ENCODE measurements around the gene MED26. TPM values are rescaled to one million over a fixed set of nuclear protein-coding genes. Genes with fewer than 3 reads are reported as not detected.
"Not testable (repeated sequence)": the region's sequence is repeated elsewhere in the genome, so short reads cannot be mapped to it uniquely, and the experiment has no call there.

The MED26 gene
- total RNA-seq, 1 experiment from 2014 or later, result 8.8 TPM

DNA sequence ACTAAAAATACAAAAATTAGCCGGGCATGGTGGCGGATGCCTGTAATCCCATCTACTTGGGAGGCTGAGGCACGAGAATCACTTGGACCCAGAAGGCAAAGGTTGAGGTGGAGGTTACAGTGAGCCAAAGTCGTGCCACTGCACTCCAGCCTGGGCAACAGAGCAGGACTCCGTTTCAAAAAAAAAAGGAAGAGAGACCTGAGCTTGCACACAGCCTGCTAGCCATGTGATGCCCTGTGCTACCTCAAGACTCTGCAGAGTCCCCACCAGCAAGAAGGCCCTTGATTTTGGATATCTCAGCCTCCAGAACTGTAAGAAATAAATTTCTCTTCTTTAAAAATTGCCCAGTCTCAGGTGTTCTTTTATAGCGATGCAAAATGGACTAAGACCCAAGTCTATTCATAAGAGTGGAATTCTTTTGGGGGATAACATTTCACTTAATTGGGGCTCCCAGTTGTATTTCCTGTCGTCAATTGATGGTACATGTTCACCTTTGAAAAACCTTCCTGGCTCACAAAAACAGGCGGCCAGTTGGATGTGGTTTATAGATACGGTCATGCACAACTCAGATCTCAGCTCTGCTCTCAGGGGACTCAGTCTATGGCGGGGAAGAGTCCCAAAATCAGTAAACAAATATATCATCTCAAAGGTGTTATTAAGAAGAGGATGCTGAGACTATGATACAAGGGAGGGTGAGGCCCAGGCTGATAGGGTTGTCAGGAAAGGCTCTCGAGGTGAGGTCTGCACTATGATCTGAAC lies 83.4 kb downstream of the MED26 start:
- ATAC-seq, result no peak
- ChIA-PET CTCF (no interaction called here), POLR2A (no interaction called here)
- no peaks in the 10 kb centered on the region for H3K9me3 ChIP-seq (ENCODE audit: control insufficient read depth, insufficient read depth, low read depth, low read length)
- intact Hi-C loops (cut with micrococcal nuclease; ENCODE audit: unreplicated experiment), result no loop called here
- no peaks in the 10 kb centered on the region for H3K27me3 ChIP-seq (ENCODE audit: control insufficient read depth, insufficient read depth, low read length)
- no peak for DNase-seq (ENCODE audit: low read depth, low spot score)
- in situ Hi-C loops (cut with HindIII; ENCODE audit: low pct_unique_long_range_greater_than_20kb, low sequenced_read_pairs), result no loop called here
- no peak overlapping the region for H3K27ac ChIP-seq (ENCODE audit: low read length)
- peaks cover 2% of the 10 kb centered on the region for H3K36me3 ChIP-seq (ENCODE audit: control insufficient read depth, insufficient read depth, low read length)
- no TSS peak for BruUV-seq (replicated peaks)
- TF ChIP-seq POLR2AphosphoS5 (IDR thresholded peaks at IDR 0.05; ENCODE audit: low read depth, low read length) (no peak), SIN3A (IDR thresholded peaks at IDR 0.05; ENCODE audit: borderline replicate concordance, insufficient read depth, low read depth, low read length) (no peak), TCF7L2 (IDR thresholded peaks at IDR 0.05; ENCODE audit: low read depth, low read length) (no peak)
- TF ChIP-seq, protein P1, sequence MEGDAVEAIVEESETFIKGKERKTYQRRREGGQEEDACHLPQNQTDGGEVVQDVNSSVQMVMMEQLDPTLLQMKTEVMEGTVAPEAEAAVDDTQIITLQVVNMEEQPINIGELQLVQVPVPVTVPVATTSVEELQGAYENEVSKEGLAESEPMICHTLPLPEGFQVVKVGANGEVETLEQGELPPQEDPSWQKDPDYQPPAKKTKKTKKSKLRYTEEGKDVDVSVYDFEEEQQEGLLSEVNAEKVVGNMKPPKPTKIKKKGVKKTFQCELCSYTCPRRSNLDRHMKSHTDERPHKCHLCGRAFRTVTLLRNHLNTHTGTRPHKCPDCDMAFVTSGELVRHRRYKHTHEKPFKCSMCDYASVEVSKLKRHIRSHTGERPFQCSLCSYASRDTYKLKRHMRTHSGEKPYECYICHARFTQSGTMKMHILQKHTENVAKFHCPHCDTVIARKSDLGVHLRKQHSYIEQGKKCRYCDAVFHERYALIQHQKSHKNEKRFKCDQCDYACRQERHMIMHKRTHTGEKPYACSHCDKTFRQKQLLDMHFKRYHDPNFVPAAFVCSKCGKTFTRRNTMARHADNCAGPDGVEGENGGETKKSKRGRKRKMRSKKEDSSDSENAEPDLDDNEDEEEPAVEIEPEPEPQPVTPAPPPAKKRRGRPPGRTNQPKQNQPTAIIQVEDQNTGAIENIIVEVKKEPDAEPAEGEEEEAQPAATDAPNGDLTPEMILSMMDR (IDR thresholded peaks at IDR 0.05), result no peak
- no peak overlapping the region for H3K4me3 ChIP-seq (ENCODE audit: low read depth in 2 of 2, low read length in 2 of 2)
- peaks cover 8% of the 10 kb centered on the region; the same call in 1 of the 2 replicates for H3K4me1 ChIP-seq (ENCODE audit: control insufficient read depth, insufficient read depth, low read length)

DNA sequence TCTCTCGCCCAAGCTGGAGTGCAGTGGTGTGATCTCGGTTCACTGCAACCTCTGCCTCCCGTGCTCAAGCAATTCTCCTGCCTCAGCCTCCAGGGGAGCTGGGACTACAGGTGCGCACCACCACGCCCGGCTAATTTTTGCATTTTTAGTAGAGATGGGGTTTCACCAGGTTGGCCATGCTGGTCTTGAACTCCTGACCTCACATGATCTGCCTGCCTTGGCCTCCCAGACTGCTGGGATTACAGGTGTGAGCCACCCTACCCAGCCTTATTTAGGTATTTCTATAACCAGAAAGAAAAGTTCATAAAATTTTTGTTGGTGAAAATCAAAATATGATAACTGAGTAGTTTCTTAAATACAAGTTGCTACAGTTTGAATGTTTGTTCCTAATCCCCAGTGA lies 84.3 kb downstream of the MED26 start:
- CTCF ChIA-PET; H3K9me3 ChIP-seq (ENCODE audit: control insufficient read depth, insufficient read depth, low read depth, low read length); H3K27ac ChIP-seq (ENCODE audit: low read length); BruUV-seq (replicated peaks); H3K27me3 ChIP-seq (ENCODE audit: control insufficient read depth, insufficient read depth, low read length); intact Hi-C loops (cut with micrococcal nuclease; ENCODE audit: unreplicated experiment); DNase-seq (ENCODE audit: low read depth, low spot score); H3K4me1 ChIP-seq (ENCODE audit: control insufficient read depth, insufficient read depth, low read length); ATAC-seq; H3K36me3 ChIP-seq (ENCODE audit: control insufficient read depth, insufficient read depth, low read length); in situ Hi-C loops (cut with HindIII; ENCODE audit: low pct_unique_long_range_greater_than_20kb, low sequenced_read_pairs): not testable (repeated sequence)
- POLR2A ChIA-PET, result interaction anchor here (0.6 kb wide), 1 partner anchor 80 kb away, joined by 6 read pairs; no protein-coding TSS in a partner anchor
- H3K4me3 ChIP-seq (ENCODE audit: low read depth in 2 of 2, low read length in 2 of 2), result peak overlapping the region; percentile 95 to 97; a peak in 1 of 4 replicates

DNA sequence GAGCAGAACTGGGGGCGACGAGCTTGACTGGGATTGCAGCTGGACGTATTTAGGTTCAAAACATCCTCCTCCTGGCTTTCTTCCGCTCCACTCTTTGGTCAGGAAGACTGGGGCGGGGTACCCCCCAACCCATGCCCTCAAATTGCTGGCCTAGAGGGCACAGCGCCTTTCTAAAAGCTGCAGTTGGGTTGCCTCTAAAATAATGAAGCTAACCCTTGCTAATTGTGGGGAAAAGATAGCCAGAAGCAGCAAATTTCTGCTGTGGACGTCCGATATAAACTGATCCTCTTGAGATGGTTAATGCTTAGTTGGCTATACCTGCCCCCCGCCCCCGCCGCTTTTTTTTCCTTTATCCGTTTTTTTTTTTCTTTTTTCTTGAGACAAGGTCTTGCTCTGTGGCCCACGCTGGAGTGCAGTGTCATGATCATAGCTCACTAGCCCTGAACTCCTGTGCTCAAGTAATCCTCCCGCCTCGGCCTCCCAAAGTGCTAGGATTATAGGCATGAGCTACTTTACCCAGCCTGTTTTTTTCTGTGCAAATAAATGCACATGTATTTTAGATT lies 85.0 kb downstream of the MED26 start:
- in situ Hi-C loops (cut with HindIII; ENCODE audit: low pct_unique_long_range_greater_than_20kb, low sequenced_read_pairs), result no loop called here
- TSS peak; percentile 95 for BruUV-seq (replicated peaks)
- ATAC-seq (no peak), DNase-seq (ENCODE audit: low read depth, low spot score) (no peak)
- Histone ChIP-seq H3K9me3 (ENCODE audit: control insufficient read depth, insufficient read depth, low read depth, low read length) (no peaks in the 10 kb centered on the region), H3K27me3 (ENCODE audit: control insufficient read depth, insufficient read depth, low read length) (no peaks in the 10 kb centered on the region), H3K4me1 (ENCODE audit: control insufficient read depth, insufficient read depth, low read length) (peaks cover 8% of the 10 kb centered on the region; the same call in 1 of the 2 replicates), H3K36me3 (ENCODE audit: control insufficient read depth, insufficient read depth, low read length) (peaks cover 4% of the 10 kb centered on the region), H3K4me3 (ENCODE audit: low read depth in 2 of 2, low read length in 2 of 2) (peak overlapping the region; percentile 95 to 97), H3K27ac (ENCODE audit: low read length) (peak overlapping the region; percentile 90)
- intact Hi-C loops (cut with micrococcal nuclease; ENCODE audit: unreplicated experiment), result no loop called here
- CTCF ChIA-PET, result interaction anchor here (0.6 kb wide), 1 partner anchor 71 kb away, joined by 10 read pairs; no protein-coding TSS in a partner anchor
- POLR2A ChIA-PET, result interaction anchor here (0.6 kb wide), 2 partner anchors 9 to 81 kb away, joined by 6 to 7 read pairs; no protein-coding TSS in a partner anchor
- TF ChIP-seq POLR2AphosphoS5 (IDR thresholded peaks at IDR 0.05; ENCODE audit: low read depth, low read length), result no peak
- TF ChIP-seq, protein P2, sequence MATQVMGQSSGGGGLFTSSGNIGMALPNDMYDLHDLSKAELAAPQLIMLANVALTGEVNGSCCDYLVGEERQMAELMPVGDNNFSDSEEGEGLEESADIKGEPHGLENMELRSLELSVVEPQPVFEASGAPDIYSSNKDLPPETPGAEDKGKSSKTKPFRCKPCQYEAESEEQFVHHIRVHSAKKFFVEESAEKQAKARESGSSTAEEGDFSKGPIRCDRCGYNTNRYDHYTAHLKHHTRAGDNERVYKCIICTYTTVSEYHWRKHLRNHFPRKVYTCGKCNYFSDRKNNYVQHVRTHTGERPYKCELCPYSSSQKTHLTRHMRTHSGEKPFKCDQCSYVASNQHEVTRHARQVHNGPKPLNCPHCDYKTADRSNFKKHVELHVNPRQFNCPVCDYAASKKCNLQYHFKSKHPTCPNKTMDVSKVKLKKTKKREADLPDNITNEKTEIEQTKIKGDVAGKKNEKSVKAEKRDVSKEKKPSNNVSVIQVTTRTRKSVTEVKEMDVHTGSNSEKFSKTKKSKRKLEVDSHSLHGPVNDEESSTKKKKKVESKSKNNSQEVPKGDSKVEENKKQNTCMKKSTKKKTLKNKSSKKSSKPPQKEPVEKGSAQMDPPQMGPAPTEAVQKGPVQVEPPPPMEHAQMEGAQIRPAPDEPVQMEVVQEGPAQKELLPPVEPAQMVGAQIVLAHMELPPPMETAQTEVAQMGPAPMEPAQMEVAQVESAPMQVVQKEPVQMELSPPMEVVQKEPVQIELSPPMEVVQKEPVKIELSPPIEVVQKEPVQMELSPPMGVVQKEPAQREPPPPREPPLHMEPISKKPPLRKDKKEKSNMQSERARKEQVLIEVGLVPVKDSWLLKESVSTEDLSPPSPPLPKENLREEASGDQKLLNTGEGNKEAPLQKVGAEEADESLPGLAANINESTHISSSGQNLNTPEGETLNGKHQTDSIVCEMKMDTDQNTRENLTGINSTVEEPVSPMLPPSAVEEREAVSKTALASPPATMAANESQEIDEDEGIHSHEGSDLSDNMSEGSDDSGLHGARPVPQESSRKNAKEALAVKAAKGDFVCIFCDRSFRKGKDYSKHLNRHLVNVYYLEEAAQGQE (IDR thresholded peaks at IDR 0.05; ENCODE audit: insufficient read depth in 1 of 2, low read depth in 2 of 2, low read length in 1 of 2), result no peak
- TF ChIP-seq TCF7L2 (IDR thresholded peaks at IDR 0.05; ENCODE audit: low read depth, low read length), result no peak
- TF ChIP-seq, protein P1 (IDR thresholded peaks at IDR 0.05), result no peak

All from Panc1 (cell line).